Mononuclear cell (primary cell): ENCODE measurements around the gene AGRN. TPM values are rescaled to one million over a fixed set of nuclear protein-coding genes. Genes with fewer than 3 reads are reported as not detected.

ENCODE experiments used
- H3K27me3 ChIP-seq: 2 replicates; pipeline ENCODE4 v1.6.0; 2011; ENCODE audit warnings: low read length, control low read depth; ENCODE audit not compliant: insufficient read depth
- H3K4me1 ChIP-seq: 2 replicates; pipeline ENCODE4 v1.5.1; 2011; ENCODE audit warnings: mild to moderate bottlenecking, low read length, control low read depth; ENCODE audit not compliant: insufficient read depth
- H3K4me3 ChIP-seq: 2 replicates; pipeline ENCODE4 v1.5.1; 2011; ENCODE audit warnings: mild to moderate bottlenecking, low read length, moderate library complexity
- H3K9me3 ChIP-seq: 2 replicates; pipeline ENCODE4 v1.5.1; 2011; ENCODE audit warnings: low read depth, mild to moderate bottlenecking, control low read depth, low read length
- total RNA-seq: library from RNA; depleted of rRNA; stranded (reverse); fragments of >200 nt; gene quantifications from one replicate; pipeline ENCODE4 v1.2.3, GENCODE V29; 2012

AGRN gene
- total RNA-seq, 1 donor: 2.6 TPM

GRCh38 chr1:1031659-1032235 lies 11.8 kb downstream of the AGRN start:
- Histone ChIP-seq H3K27me3 (peaks cover 19% of the 10 kb centered on the region), H3K4me3 (no peak overlapping the region), H3K9me3 (no peaks in the 10 kb centered on the region), H3K4me1 (peaks cover 16% of the 10 kb centered on the region)

DNA sequence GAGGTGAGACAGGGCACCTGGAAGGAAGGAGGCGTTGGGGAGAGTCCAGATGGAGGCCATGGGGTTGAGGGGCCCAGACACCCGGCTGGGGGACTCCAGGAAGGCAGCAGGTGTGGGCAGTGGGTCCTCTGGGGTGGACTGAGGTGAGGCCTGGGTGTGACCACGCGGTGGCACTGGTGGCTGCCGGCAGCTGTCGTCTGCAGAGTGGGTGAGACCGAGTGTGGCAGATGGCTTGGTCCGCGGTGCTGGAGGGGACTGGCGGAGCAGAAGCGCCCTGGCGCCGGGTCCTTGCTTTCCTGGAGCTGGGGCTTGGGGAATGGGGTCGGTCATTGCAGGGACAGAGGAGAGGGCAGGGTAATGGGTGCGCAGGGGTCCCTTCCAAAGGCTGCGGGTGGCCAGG lies 12.5 kb downstream of the AGRN start:
- Histone ChIP-seq H3K4me3 (no peak overlapping the region), H3K9me3 (no peaks in the 10 kb centered on the region), H3K4me1 (peaks cover 16% of the 10 kb centered on the region), H3K27me3 (peaks cover 19% of the 10 kb centered on the region)

- Histone ChIP-seq H3K4me3 (no peak overlapping the region), H3K9me3 (no peaks in the 10 kb centered on the region), H3K27me3 (peaks cover 19% of the 10 kb centered on the region), H3K4me1 (peaks cover 16% of the 10 kb centered on the region)
These were observed 13.2 kb downstream of the AGRN start for GRCh38 chr1:1033009-1033587.

- H3K4me1 ChIP-seq: peaks cover 23% of the 10 kb centered on the region
- H3K4me3 ChIP-seq: no peak overlapping the region
- H3K9me3 ChIP-seq: no peaks in the 10 kb centered on the region
- H3K27me3 ChIP-seq: peaks cover 19% of the 10 kb centered on the region
These were observed 14.0 kb downstream of the AGRN start for GRCh38 chr1:1033731-1034438.

DNA sequence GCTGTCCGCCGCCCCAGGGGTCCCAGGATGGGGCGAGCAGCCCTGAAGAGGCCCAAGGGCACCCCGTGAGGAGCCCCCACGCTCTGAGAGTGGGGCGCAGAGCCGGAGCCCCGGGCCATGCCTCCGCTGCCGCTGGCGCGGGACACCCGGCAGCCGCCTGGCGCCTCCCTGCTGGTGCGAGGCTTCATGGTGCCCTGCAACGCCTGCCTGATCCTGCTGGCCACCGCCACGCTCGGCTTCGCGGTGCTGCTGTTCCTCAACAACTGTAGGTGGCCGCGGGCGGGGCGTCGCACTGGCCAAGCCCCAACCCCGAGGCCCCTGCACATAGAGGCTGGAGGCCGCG lies 14.5 kb downstream of the AGRN start:
- Histone ChIP-seq H3K4me3 (no peak overlapping the region), H3K9me3 (no peaks in the 10 kb centered on the region), H3K27me3 (peaks cover 23% of the 10 kb centered on the region), H3K4me1 (peaks cover 29% of the 10 kb centered on the region)

DNA sequence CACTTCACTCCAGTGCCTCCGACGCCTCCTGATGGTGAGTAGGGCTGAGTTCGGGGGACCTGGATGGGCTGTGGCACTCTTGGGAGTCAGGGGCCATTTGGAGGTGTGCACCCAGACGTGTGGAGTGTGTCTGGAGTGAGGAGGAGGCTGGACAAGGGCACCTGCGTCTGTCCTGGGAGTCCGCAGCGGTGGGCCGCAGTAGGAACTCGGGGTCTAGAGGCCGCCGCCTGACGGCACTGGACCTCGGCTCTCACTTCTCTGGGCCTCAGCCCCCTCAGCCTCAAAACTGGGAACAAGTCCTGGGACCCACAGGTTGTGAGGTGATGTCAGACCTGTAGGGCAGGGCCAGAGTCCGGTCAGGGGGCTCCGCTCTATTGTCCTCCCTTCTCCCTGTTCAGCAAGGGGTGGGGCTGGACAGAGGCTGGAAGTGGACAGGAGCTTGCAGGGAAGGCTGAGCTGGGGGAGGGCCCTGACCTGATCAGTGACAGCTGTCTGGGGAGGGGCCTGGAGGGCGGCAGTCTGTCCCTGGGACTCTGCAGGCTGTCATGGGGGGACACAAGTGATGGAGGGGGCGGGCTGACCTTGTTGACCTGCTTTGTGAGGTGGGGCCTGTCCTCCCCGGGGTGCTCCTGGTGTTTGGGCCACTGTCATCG lies 15.5 kb downstream of the AGRN start:
- peaks cover 39% of the 10 kb centered on the region for H3K4me1 ChIP-seq
- no peaks in the 10 kb centered on the region for H3K9me3 ChIP-seq
- H3K4me3 ChIP-seq: no peak overlapping the region
- peaks cover 27% of the 10 kb centered on the region for H3K27me3 ChIP-seq

DNA sequence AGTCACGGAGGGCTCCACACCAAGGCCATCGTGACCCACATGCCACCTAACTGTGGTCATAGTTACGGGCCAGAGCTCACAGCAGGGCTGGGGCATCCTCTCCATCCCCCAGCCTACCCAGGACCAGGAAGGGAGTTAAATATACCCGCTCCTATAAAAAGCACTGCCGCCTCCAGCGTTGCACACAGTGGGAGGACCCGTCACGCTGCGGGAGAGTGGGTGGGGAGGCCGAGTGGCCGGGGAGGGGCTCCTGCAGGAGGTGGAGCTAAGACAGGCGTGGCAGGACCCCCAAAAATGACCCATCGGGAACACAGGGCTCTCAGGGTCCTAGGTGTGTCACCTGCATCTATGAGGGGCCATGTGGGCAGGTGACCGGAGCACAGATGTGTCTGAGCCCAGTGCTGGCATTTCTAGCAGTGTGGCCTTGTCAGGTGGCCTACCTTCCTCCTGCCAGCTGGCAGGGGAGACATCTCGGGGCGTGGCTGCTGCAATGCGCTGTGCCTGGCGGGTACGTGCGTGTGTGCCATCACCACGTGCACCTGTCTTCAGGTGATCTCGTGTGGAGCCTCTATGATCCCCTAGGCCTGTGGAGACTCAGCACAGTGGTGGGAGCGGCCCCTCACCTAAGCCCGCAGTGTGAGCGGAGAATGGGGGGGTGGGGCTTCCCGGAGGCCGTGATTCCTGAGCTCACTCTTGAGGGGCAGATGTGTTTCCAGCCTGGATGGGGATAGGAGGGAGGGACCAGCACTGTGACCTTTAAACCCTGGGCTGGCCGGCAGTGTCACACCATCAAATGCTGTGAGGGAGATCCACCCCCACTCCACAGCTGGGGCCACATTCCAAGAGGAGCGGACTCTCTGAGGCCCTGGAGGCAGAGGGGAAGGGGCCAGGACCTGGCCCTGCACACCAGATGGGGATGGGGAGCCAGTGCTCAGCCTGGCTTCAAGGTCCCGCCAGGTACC lies 17.7 kb downstream of the AGRN start:
- H3K4me1 ChIP-seq: peaks cover 37% of the 10 kb centered on the region
- peaks cover 19% of the 10 kb centered on the region for H3K27me3 ChIP-seq
- H3K4me3 ChIP-seq: no peak overlapping the region
- H3K9me3 ChIP-seq: no peaks in the 10 kb centered on the region

GRCh38 chr1:1038694-1039093 lies 18.8 kb downstream of the AGRN start:
- H3K9me3 ChIP-seq: no peaks in the 10 kb centered on the region
- peaks cover 17% of the 10 kb centered on the region for H3K27me3 ChIP-seq
- peaks cover 31% of the 10 kb centered on the region for H3K4me1 ChIP-seq
- H3K4me3 ChIP-seq: no peak overlapping the region

GRCh38 chr1:1039145-1039910 lies 19.4 kb downstream of the AGRN start:
- no peaks in the 10 kb centered on the region for H3K9me3 ChIP-seq
- H3K4me3 ChIP-seq: no peak overlapping the region
- H3K27me3 ChIP-seq: peaks cover 14% of the 10 kb centered on the region
- peaks cover 25% of the 10 kb centered on the region for H3K4me1 ChIP-seq

GRCh38 chr1:1040004-1040991 lies 20.4 kb downstream of the AGRN start:
- H3K4me3 ChIP-seq: no peak overlapping the region
- H3K9me3 ChIP-seq: no peaks in the 10 kb centered on the region

DNA sequence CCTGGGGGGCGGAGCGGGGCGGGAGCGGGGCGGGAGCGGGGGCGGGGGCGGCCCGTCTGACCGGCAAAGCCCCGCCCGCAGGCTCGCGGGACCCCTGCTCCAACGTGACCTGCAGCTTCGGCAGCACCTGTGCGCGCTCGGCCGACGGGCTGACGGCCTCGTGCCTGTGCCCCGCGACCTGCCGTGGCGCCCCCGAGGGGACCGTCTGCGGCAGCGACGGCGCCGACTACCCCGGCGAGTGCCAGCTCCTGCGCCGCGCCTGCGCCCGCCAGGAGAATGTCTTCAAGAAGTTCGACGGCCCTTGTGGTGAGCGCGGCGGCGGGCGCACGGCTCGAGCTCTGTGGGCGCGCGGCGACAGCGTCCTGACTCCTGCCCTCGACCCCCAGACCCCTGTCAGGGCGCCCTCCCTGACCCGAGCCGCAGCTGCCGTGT lies 21.2 kb downstream of the AGRN start:
- Histone ChIP-seq H3K27me3 (peaks cover 8% of the 10 kb centered on the region), H3K4me1 (peaks cover 25% of the 10 kb centered on the region), H3K9me3 (no peaks in the 10 kb centered on the region), H3K4me3 (no peak overlapping the region)

More at GRCh38 chr1:1040004-1040991, 20.4 kb downstream of the AGRN start:
- Histone ChIP-seq H3K27me3 (peaks cover 8% of the 10 kb centered on the region), H3K4me1 (peaks cover 25% of the 10 kb centered on the region)

DNA sequence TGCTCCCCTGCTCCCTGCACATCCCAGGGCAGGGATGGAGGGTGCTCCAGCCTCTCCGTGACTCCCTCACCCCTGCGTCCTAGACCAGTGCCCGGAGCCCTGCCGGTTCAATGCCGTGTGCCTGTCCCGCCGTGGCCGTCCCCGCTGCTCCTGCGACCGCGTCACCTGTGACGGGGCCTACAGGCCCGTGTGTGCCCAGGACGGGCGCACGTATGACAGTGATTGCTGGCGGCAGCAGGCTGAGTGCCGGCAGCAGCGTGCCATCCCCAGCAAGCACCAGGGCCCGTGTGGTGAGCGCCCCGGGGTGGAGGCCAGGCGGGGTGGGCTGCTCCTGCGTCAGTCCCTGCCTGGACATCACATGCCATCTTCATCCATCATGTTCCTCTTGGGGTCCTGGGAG lies 22.0 kb downstream of the AGRN start:
- Histone ChIP-seq H3K4me1 (peaks cover 25% of the 10 kb centered on the region), H3K4me3 (no peak overlapping the region), H3K9me3 (no peaks in the 10 kb centered on the region), H3K27me3 (peaks cover 8% of the 10 kb centered on the region)

- Histone ChIP-seq H3K4me3 (no peak overlapping the region), H3K9me3 (no peaks in the 10 kb centered on the region), H3K27me3 (peaks cover 8% of the 10 kb centered on the region), H3K4me1 (peaks cover 25% of the 10 kb centered on the region)
These were observed 22.9 kb downstream of the AGRN start for GRCh38 chr1:1042835-1043234.
